Medulla oblongata (tissue), 1 donor: ENCODE data around the gene XPO4.
A peak's percentile ranks its signal among the peaks of the same experiment; 100 is the strongest.
"Not testable (repeated sequence)": the region's sequence is repeated elsewhere in the genome, so short reads cannot be mapped to it uniquely, and the experiment has no call there.

Experiments used
- DNase-seq: peaks from one replicate; pipeline ENCODE4 v3.0.0-alpha.2; 2015; ENCODE audit errors: extremely low spot score

The XPO4 gene

GRCh38 chr13:20787180-20787579, 115.4 kb downstream of the XPO4 start:
- no peak for DNase-seq

GRCh38 chr13:20782116-20782708, 120.3 kb downstream of the XPO4 start:
- no peak for DNase-seq

GRCh38 chr13:20780317-20780716, 122.2 kb downstream of the XPO4 start:
- no peak for DNase-seq

- DNase-seq = no peak
These were observed 123.1 kb downstream of the XPO4 start for GRCh38 chr13:20779405-20779804.

- no peak for DNase-seq
These were observed 124.2 kb downstream of the XPO4 start for GRCh38 chr13:20778311-20778710.

- DNase-seq = no peak
These were observed 125.8 kb downstream of the XPO4 start for GRCh38 chr13:20776751-20777150.

GRCh38 chr13:20775961-20776360, 126.6 kb downstream of the XPO4 start:
- DNase-seq = no peak

- no peak for DNase-seq
These were observed 127.8 kb downstream of the XPO4 start for GRCh38 chr13:20774746-20775145.

GRCh38 chr13:20773194-20774080, 129.1 kb downstream of the XPO4 start, which contains the start of gene EEF1AKMT1:
TSS of gene EEF1AKMT1 (minus strand) at chr13:20773961. CDS start at chr13:20757598, 16,363 bp downstream.
- peak; percentile 93 for DNase-seq

- no peak for DNase-seq
These were observed 130.0 kb downstream of the XPO4 start for GRCh38 chr13:20772401-20773131.

GRCh38 chr13:20769834-20770233, 132.7 kb downstream of the XPO4 start:
- no peak for DNase-seq

GRCh38 chr13:20769091-20769490, 133.5 kb downstream of the XPO4 start:
- DNase-seq = no peak

GRCh38 chr13:20767309-20767943, 135.1 kb downstream of the XPO4 start:
- DNase-seq = no peak

GRCh38 chr13:20760872-20761271, 141.7 kb downstream of the XPO4 start:
- DNase-seq = no peak

- no peak for DNase-seq
These were observed 148.5 kb downstream of the XPO4 start for GRCh38 chr13:20754009-20754408.

GRCh38 chr13:20749377-20749776, 153.2 kb downstream of the XPO4 start:
- DNase-seq = no peak

- DNase-seq = not testable (repeated sequence)
These were observed 158.6 kb downstream of the XPO4 start for GRCh38 chr13:20743830-20744404.

- no peak for DNase-seq
These were observed 162.5 kb downstream of the XPO4 start for GRCh38 chr13:20740021-20740420.

GRCh38 chr13:20738616-20739015, 163.9 kb downstream of the XPO4 start:
- no peak for DNase-seq

- no peak for DNase-seq
These were observed 172.6 kb downstream of the XPO4 start for GRCh38 chr13:20729633-20730585.
